ES-I3 (cell line): ENCODE measurements around the gene SGO2.

Experiments used
- H3K36me3 ChIP-seq: 2 replicates; pipeline ENCODE4 v1.6.1; 2013; ENCODE audit warnings: mild to moderate bottlenecking, low read length, control low read depth, moderate library complexity; ENCODE audit not compliant: insufficient read depth
- H3K4me1 ChIP-seq: 2 replicates; pipeline ENCODE4 v1.6.1; 2013; ENCODE audit warnings: mild to moderate bottlenecking, control low read depth, low read length; ENCODE audit not compliant: insufficient read depth
- H3K9ac ChIP-seq: 2 replicates; pipeline ENCODE4 v1.6.1; 2013; ENCODE audit warnings: low read depth, mild to moderate bottlenecking, low read length, moderate library complexity
- H3K9me3 ChIP-seq: 2 replicates; pipeline ENCODE4 v1.6.1; 2013; ENCODE audit warnings: mild to moderate bottlenecking, low read length, moderate library complexity; ENCODE audit not compliant: control insufficient read depth, insufficient read depth

Gene SGO2

GRCh38 chr2:200498402-200499162, 27.4 kb upstream of the SGO2 start:
- Histone ChIP-seq H3K36me3 (no peaks in the 10 kb centered on the region), H3K4me1 (peaks cover 5% of the 10 kb centered on the region; the same call in 1 of the 2 replicates), H3K9me3 (no peaks in the 10 kb centered on the region), H3K9ac (no peak overlapping the region)

- Histone ChIP-seq H3K36me3 (no peaks in the 10 kb centered on the region; the same call in 1 of the 2 replicates), H3K9me3 (no peaks in the 10 kb centered on the region), H3K4me1 (peaks cover 5% of the 10 kb centered on the region; the same call in 1 of the 2 replicates), H3K9ac (no peak overlapping the region)
Measured at GRCh38 chr2:200502196-200502595, 23.8 kb upstream of the SGO2 start.

GRCh38 chr2:200506679-200507078, 19.3 kb upstream of the SGO2 start:
- Histone ChIP-seq H3K4me1 (no peaks in the 10 kb centered on the region; the same call in 1 of the 2 replicates), H3K9ac (no peak overlapping the region), H3K9me3 (no peaks in the 10 kb centered on the region), H3K36me3 (no peaks in the 10 kb centered on the region; the same call in 1 of the 2 replicates)

- no peaks in the 10 kb centered on the region; the same call in 1 of the 2 replicates for H3K36me3 ChIP-seq
- H3K9ac ChIP-seq: no peak overlapping the region
- H3K4me1 ChIP-seq: no peaks in the 10 kb centered on the region; the same call in 1 of the 2 replicates
- H3K9me3 ChIP-seq: no peaks in the 10 kb centered on the region
Measured at GRCh38 chr2:200507179-200507578, 18.8 kb upstream of the SGO2 start.

GRCh38 chr2:200509235-200509611, 16.8 kb upstream of the SGO2 start:
- Histone ChIP-seq H3K9me3 (no peaks in the 10 kb centered on the region), H3K9ac (peak overlapping the region; percentile 64), H3K4me1 (no peaks in the 10 kb centered on the region; the same call in 1 of the 2 replicates), H3K36me3 (no peaks in the 10 kb centered on the region; the same call in 1 of the 2 replicates)

GRCh38 chr2:200509612-200510433, 16.2 kb upstream of the SGO2 start, which contains the start of gene KCTD18:
TSS of gene KCTD18 (minus strand) at chr2:200510068. CDS start at chr2:200507016, 3,052 bp downstream.
- no peaks in the 10 kb centered on the region; the same call in 1 of the 2 replicates for H3K4me1 ChIP-seq
- no peaks in the 10 kb centered on the region for H3K9me3 ChIP-seq
- H3K36me3 ChIP-seq: no peaks in the 10 kb centered on the region
- peak within 1 kb of the TSS; percentile 64 for H3K9ac ChIP-seq

GRCh38 chr2:200515155-200515554, 10.9 kb upstream of the SGO2 start:
- Histone ChIP-seq H3K9me3 (no peaks in the 10 kb centered on the region), H3K9ac (no peak overlapping the region), H3K4me1 (no peaks in the 10 kb centered on the region), H3K36me3 (no peaks in the 10 kb centered on the region)

- H3K4me1 ChIP-seq: no peaks in the 10 kb centered on the region
- H3K9ac ChIP-seq: no peak overlapping the region
- no peaks in the 10 kb centered on the region for H3K9me3 ChIP-seq
- no peaks in the 10 kb centered on the region for H3K36me3 ChIP-seq
Measured at GRCh38 chr2:200523158-200523557, 2.8 kb upstream of the SGO2 start.

- Histone ChIP-seq H3K9ac (no peak overlapping the region), H3K36me3 (no peaks in the 10 kb centered on the region), H3K4me1 (no peaks in the 10 kb centered on the region), H3K9me3 (no peaks in the 10 kb centered on the region)
Measured at GRCh38 chr2:200523604-200524003, 2.4 kb upstream of the SGO2 start.

- no peak overlapping the region for H3K9ac ChIP-seq
- no peaks in the 10 kb centered on the region for H3K4me1 ChIP-seq
- no peaks in the 10 kb centered on the region for H3K36me3 ChIP-seq
- no peaks in the 10 kb centered on the region for H3K9me3 ChIP-seq
Measured at GRCh38 chr2:200525066-200525465, 941 bp upstream of the SGO2 start.

GRCh38 chr2:200525551-200525881, 491 bp upstream of the SGO2 start:
- Histone ChIP-seq H3K9ac (peak overlapping the region; percentile 79; the same call in 1 of the 2 replicates), H3K9me3 (no peaks in the 10 kb centered on the region), H3K4me1 (no peaks in the 10 kb centered on the region), H3K36me3 (no peaks in the 10 kb centered on the region)

GRCh38 chr2:200528228-200528627, 2.2 kb downstream of the SGO2 start:
- H3K9ac ChIP-seq: no peak overlapping the region
- no peaks in the 10 kb centered on the region for H3K4me1 ChIP-seq
- H3K36me3 ChIP-seq: no peaks in the 10 kb centered on the region
- no peaks in the 10 kb centered on the region for H3K9me3 ChIP-seq

GRCh38 chr2:200533754-200534153, 7.7 kb downstream of the SGO2 start:
- Histone ChIP-seq H3K4me1 (no peaks in the 10 kb centered on the region), H3K36me3 (peaks cover 2% of the 10 kb centered on the region; the same call in 1 of the 2 replicates), H3K9me3 (no peaks in the 10 kb centered on the region), H3K9ac (no peak overlapping the region)

GRCh38 chr2:200534572-200534971, 8.6 kb downstream of the SGO2 start:
- no peaks in the 10 kb centered on the region for H3K9me3 ChIP-seq
- H3K9ac ChIP-seq: no peak overlapping the region
- H3K4me1 ChIP-seq: no peaks in the 10 kb centered on the region
- peaks cover 2% of the 10 kb centered on the region; the same call in 1 of the 2 replicates for H3K36me3 ChIP-seq
